ENCODE results near the gene UBB. TPM values are rescaled to one million over a fixed set of nuclear protein-coding genes. Genes with fewer than 3 reads are reported as not detected.
A peak's percentile ranks its signal among the peaks of the same experiment; 100 is the strongest.

The UBB gene
- total RNA-seq, 4 donors from 2014 or later = 713 to 1,130 (median 983) TPM

DNA sequence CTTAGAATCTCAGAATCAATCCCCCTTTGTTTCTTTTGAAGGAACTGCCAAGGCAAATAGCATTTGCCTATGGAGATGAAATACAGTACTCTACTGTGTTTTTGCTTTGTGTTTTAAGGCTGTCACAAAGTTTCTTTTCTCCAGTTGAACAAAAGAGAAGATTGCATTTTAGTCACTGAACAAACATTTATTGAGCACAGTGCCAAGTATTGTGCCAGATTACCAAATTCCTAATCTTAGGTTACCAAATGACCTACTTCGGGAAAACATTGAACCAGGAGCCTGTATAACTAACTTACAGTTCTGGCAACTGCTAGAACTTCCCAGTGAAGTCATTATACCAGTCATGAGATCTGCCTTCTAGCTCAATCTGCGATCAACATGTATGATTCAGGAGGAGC is 3.0 kb upstream of the UBB start:
- H3K4me3 ChIP-seq = no peak overlapping the region
- no peaks in the 10 kb centered on the region for H3K9me3 ChIP-seq
- TF ChIP-seq POLR2A (IDR thresholded peaks at IDR 0.05; ENCODE audit: low read depth) = no peak
- TF ChIP-seq, protein P1, sequence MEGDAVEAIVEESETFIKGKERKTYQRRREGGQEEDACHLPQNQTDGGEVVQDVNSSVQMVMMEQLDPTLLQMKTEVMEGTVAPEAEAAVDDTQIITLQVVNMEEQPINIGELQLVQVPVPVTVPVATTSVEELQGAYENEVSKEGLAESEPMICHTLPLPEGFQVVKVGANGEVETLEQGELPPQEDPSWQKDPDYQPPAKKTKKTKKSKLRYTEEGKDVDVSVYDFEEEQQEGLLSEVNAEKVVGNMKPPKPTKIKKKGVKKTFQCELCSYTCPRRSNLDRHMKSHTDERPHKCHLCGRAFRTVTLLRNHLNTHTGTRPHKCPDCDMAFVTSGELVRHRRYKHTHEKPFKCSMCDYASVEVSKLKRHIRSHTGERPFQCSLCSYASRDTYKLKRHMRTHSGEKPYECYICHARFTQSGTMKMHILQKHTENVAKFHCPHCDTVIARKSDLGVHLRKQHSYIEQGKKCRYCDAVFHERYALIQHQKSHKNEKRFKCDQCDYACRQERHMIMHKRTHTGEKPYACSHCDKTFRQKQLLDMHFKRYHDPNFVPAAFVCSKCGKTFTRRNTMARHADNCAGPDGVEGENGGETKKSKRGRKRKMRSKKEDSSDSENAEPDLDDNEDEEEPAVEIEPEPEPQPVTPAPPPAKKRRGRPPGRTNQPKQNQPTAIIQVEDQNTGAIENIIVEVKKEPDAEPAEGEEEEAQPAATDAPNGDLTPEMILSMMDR (IDR thresholded peaks at IDR 0.05) = no peak
- TF ChIP-seq POLR2AphosphoS5 (IDR thresholded peaks at IDR 0.05) = no peak
- TF ChIP-seq EP300 (IDR thresholded peaks at IDR 0.05) = no peak
- peaks cover 6 to 13% (median 11%) of the 10 kb centered on the region in 4 donors for H3K36me3 ChIP-seq
- no peak for DNase-seq (ENCODE audit: extremely low spot score)
- WGBS = 88% methylated on average over 2 of the region's 2 CpGs
- H3K4me1 ChIP-seq = peaks cover 18 to 28% (median 20%) of the 10 kb centered on the region in 4 donors
- intact Hi-C loops (cut with DNase I) = no loop called here
- H3K27ac ChIP-seq (replicated peaks in 1 of 4) = no peak overlapping the region
- H3K27me3 ChIP-seq = no peaks in the 10 kb centered on the region

DNA sequence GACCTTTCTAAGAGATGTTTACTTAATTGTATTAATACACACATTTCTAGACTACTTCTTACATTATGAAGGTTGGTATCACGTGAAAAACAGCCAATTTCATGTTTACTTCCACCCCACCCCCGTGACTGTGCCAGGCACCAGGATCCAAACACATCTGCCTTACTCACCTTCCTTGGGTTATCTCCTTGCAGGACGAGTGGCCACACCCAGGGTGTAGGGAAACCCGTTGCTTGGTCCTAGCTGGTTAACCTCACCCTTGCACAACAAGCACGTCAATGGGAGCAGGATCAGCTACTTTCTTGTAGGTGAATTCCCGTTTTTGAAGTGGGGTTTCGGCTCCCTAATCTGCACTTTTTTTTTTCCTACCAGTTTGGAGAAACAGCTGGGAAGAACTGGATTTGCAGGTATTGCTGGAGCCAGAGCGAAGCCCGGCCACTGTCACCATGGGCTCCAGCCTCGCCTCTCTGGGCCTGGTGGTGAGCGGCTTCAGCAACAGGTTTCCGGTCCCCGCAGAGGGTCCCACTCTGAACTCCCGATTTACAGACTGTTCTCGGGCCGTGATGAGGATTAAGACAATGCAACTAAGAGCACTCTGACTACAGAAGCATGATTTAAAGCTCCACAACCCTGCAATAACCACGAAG is 2.1 kb upstream of the UBB start:
- H3K4me3 ChIP-seq = no peak overlapping the region
- no peaks in the 10 kb centered on the region for H3K9me3 ChIP-seq
- WGBS = 84% methylated on average over 17 of the region's 17 CpGs
- H3K36me3 ChIP-seq = peaks cover 13 to 21% (median 19%) of the 10 kb centered on the region in 4 donors
- intact Hi-C loops (cut with DNase I) = no loop called here
- peak overlapping the region in 1 of 4 donors; percentile 4 for H3K27ac ChIP-seq (replicated peaks in 1 of 4)
- no peak for DNase-seq (ENCODE audit: extremely low spot score)
- no peaks in the 10 kb centered on the region for H3K27me3 ChIP-seq
- TF ChIP-seq EP300 (IDR thresholded peaks at IDR 0.05) (no peak), POLR2AphosphoS5 (IDR thresholded peaks at IDR 0.05) (no peak), POLR2A (IDR thresholded peaks at IDR 0.05; ENCODE audit: low read depth) (no peak)
- TF ChIP-seq, protein P1 (IDR thresholded peaks at IDR 0.05) = no peak
- H3K4me1 ChIP-seq = peaks cover 26 to 35% (median 28%) of the 10 kb centered on the region in 4 donors

DNA sequence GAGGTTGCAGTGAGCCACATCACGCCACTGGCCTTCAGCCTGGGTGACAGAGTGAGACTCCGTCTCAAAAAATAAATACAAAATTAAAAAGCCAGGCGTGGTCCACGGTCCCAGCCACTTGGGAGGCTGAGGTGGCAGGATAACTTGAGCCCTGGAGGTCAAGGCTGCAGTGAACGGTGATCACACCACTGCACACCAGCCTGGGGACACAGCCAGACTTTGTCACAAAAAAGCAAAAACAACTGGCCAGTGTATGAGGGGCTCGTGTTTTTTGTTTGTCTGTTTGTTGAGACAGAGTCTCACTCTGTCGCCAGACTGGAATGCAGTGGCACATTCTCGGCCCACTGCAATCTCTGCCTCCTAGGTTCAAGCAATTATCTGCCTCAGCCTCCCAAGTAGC is 1.2 kb upstream of the UBB start:
- peaks cover 35 to 38% (median 36%) of the 10 kb centered on the region in 4 donors for H3K4me1 ChIP-seq
- no peak overlapping the region for H3K4me3 ChIP-seq
- peaks cover 13 to 24% (median 22%) of the 10 kb centered on the region in 4 donors for H3K36me3 ChIP-seq
- 87% methylated on average over 8 of the region's 8 CpGs for WGBS
- TF ChIP-seq, protein P1 (IDR thresholded peaks at IDR 0.05) = no peak
- no peak for TF ChIP-seq POLR2A (IDR thresholded peaks at IDR 0.05; ENCODE audit: low read depth)
- no peak for TF ChIP-seq EP300 (IDR thresholded peaks at IDR 0.05)
- TF ChIP-seq POLR2AphosphoS5 (IDR thresholded peaks at IDR 0.05) = no peak
- intact Hi-C loops (cut with DNase I) = no loop called here
- no peak for DNase-seq (ENCODE audit: extremely low spot score)
- H3K9me3 ChIP-seq = no peaks in the 10 kb centered on the region
- no peaks in the 10 kb centered on the region for H3K27me3 ChIP-seq
- H3K27ac ChIP-seq (replicated peaks in 1 of 4) = peak overlapping the region in 2 of 4 donors; percentile 94 to 96

DNA sequence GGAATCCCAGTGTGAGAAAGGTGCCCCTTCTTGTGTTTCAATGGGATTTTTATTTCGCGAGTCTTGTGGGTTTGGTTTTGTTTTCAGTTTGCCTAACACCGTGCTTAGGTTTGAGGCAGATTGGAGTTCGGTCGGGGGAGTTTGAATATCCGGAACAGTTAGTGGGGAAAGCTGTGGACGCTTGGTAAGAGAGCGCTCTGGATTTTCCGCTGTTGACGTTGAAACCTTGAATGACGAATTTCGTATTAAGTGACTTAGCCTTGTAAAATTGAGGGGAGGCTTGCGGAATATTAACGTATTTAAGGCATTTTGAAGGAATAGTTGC is 567 bp downstream of the UBB start:
- no peak for DNase-seq (ENCODE audit: extremely low spot score)
- peak overlapping the region; percentile 93 to 96 (median 94) for H3K27ac ChIP-seq (replicated peaks in 1 of 4)
- H3K27me3 ChIP-seq = no peaks in the 10 kb centered on the region
- peaks cover 37 to 50% (median 45%) of the 10 kb centered on the region in 4 donors for H3K4me1 ChIP-seq
- intact Hi-C loops (cut with DNase I) = no loop called here
- TF ChIP-seq EP300 (IDR thresholded peaks at IDR 0.05) (no peak), POLR2AphosphoS5 (IDR thresholded peaks at IDR 0.05) (no peak), POLR2A (IDR thresholded peaks at IDR 0.05; ENCODE audit: low read depth) (no peak)
- TF ChIP-seq, protein P1 (IDR thresholded peaks at IDR 0.05) = no peak
- WGBS = 5% methylated on average over 14 of the region's 14 CpGs
- H3K4me3 ChIP-seq = peak overlapping the region; percentile 65 to 93 (median 80)
- H3K9me3 ChIP-seq = no peaks in the 10 kb centered on the region
- H3K36me3 ChIP-seq = peaks cover 13 to 24% (median 22%) of the 10 kb centered on the region in 4 donors
